SK-N-SH (cell line): ENCODE data around the gene RHOG. TPM values are rescaled to one million over a fixed set of nuclear protein-coding genes. Genes with fewer than 3 reads are reported as not detected.
"Not testable (repeated sequence)": the region's sequence is repeated elsewhere in the genome, so short reads cannot be mapped to it uniquely, and the experiment has no call there.

Source experiments
- CTCF ChIA-PET: fragments of 300-600, 350-600 bp; formaldehyde crosslinking; extraction: SDS; loops from one replicate; lab custom pipeline; 2021; lab: Yijun Ruan, JAX
- POLR2A ChIA-PET: fragments of 350-600 bp; sonication (Branson Sonifier 250); formaldehyde crosslinking; extraction: SDS; loops from one replicate; lab custom pipeline; 2020; ENCODE audit warnings: antibody characterized with exemption, inconsistent platforms; lab: Yijun Ruan, JAX
- DNase-seq: peaks from one replicate; pipeline ENCODE4 v3.0.0; 2012
- H2AFZ ChIP-seq: fragments of 200-600 bp; sonication (generic); 2 replicates; pipeline ENCODE4 v1.8.1; 2016; ENCODE audit warnings: antibody characterized with exemption, mild to moderate bottlenecking, low read depth
- H3F3A ChIP-seq: fragments of 200-600 bp; sonication (generic); replicated peaks from 2 replicates; pipeline ENCODE3; 2016; ENCODE audit warnings: antibody characterized with exemption, mild to moderate bottlenecking; ENCODE audit not compliant: insufficient read depth
- H3K27ac ChIP-seq, 2 experiments: fragments of 200-500 bp in 1 of 2; fragments of 200-600 bp in 1 of 2; sonication (Bioruptor generic) in 1 of 2; sonication (generic), shearing (Covaris generic) in 1 of 2; 2 replicates each; pipeline versions ENCODE4 v1.5.1 to v1.6.1; 2014 to 2016; ENCODE audit warnings: low read depth in 2 of 2, inconsistent platforms in 1 of 2, low read length in 1 of 2, mild to moderate bottlenecking in 1 of 2, mixed read lengths in 1 of 2
- H3K27me3 ChIP-seq: fragments of 200-600 bp; sonication (generic), shearing (Covaris generic); 2 replicates; pipeline ENCODE4 v1.6.1; 2016; ENCODE audit warnings: mixed run types; ENCODE audit not compliant: insufficient read depth
- H3K36me3 ChIP-seq, 2 experiments: fragments of 200-500 bp in 1 of 2; fragments of 200-600 bp in 1 of 2; sonication (Bioruptor generic) in 1 of 2; sonication (generic) in 1 of 2; replicated peaks in 1 of 2; 2 replicates each; pipeline versions ENCODE3 to v1.5.1; 2014 to 2016; ENCODE audit warnings: low read length in 1 of 2, mild to moderate bottlenecking in 1 of 2; ENCODE audit not compliant: insufficient read depth in 2 of 2, control insufficient read depth in 1 of 2
- H3K4me1 ChIP-seq, 2 experiments: fragments of 200-500 bp in 1 of 2; fragments of 200-600 bp in 1 of 2; sonication (Bioruptor generic) in 1 of 2; sonication (generic), shearing (Covaris generic) in 1 of 2; 2 replicates each; pipeline versions ENCODE4 v1.5.1 to v1.6.1; 2014 to 2016; ENCODE audit warnings: low read depth in 1 of 2, low read length in 1 of 2, mixed run types in 1 of 2; ENCODE audit not compliant: insufficient read depth in 2 of 2, control insufficient read depth in 1 of 2
- H3K4me2 ChIP-seq: fragments of 200-600 bp; sonication (generic), shearing (Covaris generic); 2 replicates; pipeline ENCODE4 v1.6.1; 2017; ENCODE audit warnings: mixed run types
- H3K4me3 ChIP-seq, 2 experiments: fragments of 200-500 bp in 1 of 2; fragments of 200-600 bp in 1 of 2; sonication (Bioruptor generic) in 1 of 2; sonication (generic), shearing (Covaris generic) in 1 of 2; 2 replicates each; pipeline versions ENCODE4 v1.5.1 to v1.8.1; 2014 to 2016; ENCODE audit warnings: low read depth in 2 of 2, inconsistent platforms in 1 of 2, low read length in 1 of 2, mild to moderate bottlenecking in 1 of 2, mixed read lengths in 1 of 2, moderate library complexity in 1 of 2
- H3K79me2 ChIP-seq: fragments of 200-600 bp; sonication (generic); 2 replicates; pipeline ENCODE4 v1.8.1; 2017; ENCODE audit warnings: mild to moderate bottlenecking; ENCODE audit not compliant: insufficient read depth
- H3K9ac ChIP-seq: fragments of 200-600 bp; sonication (generic); 2 replicates; pipeline ENCODE4 v1.6.1; 2017; ENCODE audit warnings: mixed run types
- H3K9me2 ChIP-seq: fragments of 200-600 bp; sonication (generic); 2 replicates; pipeline ENCODE4 v1.6.1; 2017; ENCODE audit warnings: mixed run types
- H3K9me3 ChIP-seq: fragments of 200-600 bp; sonication (generic); 2 replicates; pipeline ENCODE4 v1.6.1; 2017; ENCODE audit warnings: mixed run types, mild to moderate bottlenecking, moderate library complexity
- H4K20me1 ChIP-seq: fragments of 200-600 bp; sonication (generic); 2 replicates; pipeline ENCODE4 v1.6.1; 2017; ENCODE audit warnings: mild to moderate bottlenecking, mixed run types; ENCODE audit not compliant: insufficient read depth
- CHD2 ChIP-seq: fragments of 150-350 bp; IDR thresholded peaks from 2 replicates; pipeline ENCODE4 v1.6.1; 2018; ENCODE audit warnings: low read length; ENCODE audit not compliant: partially characterized antibody
- CTCF ChIP-seq: fragments of 200-600 bp; sonication (generic); IDR thresholded peaks from 2 replicates; pipeline ENCODE4 v1.6.1; 2017; ENCODE audit warnings: antibody characterized with exemption, mild to moderate bottlenecking, moderate library complexity
- GABPA ChIP-seq: IDR thresholded peaks from 2 replicates; pipeline ENCODE4 v1.4.0; 2012; ENCODE audit warnings: low read depth, mild to moderate bottlenecking
- IRF3 ChIP-seq: fragments of 150-350 bp; IDR thresholded peaks from 2 replicates; pipeline ENCODE4 v1.6.1; 2016; ENCODE audit warnings: mild to moderate bottlenecking, low read depth, low read length
- NFIC ChIP-seq: IDR thresholded peaks from 2 replicates; pipeline ENCODE4 v1.4.0; 2012; ENCODE audit warnings: borderline replicate concordance
- RFX5 ChIP-seq: IDR thresholded peaks from 2 replicates; pipeline ENCODE4 v1.6.1; 2012; ENCODE audit warnings: mild to moderate bottlenecking, improper control_type of control experiment, low read length
- SMC3 ChIP-seq: IDR thresholded peaks from 2 replicates; pipeline ENCODE4 v1.6.1; 2012; ENCODE audit warnings: low read depth, low read length, improper control_type of control experiment
- TAF1 ChIP-seq: IDR thresholded peaks from 2 replicates; pipeline ENCODE4 v1.6.1; 2012; ENCODE audit warnings: low read depth, mild to moderate bottlenecking, low read length, moderate library complexity, borderline replicate concordance
- ZBTB33 ChIP-seq: IDR thresholded peaks from 2 replicates; pipeline ENCODE4 v1.4.0; 2012; ENCODE audit warnings: low read depth, borderline replicate concordance
- WGBS: methylation state at CpG from one replicate; pipeline ENCODE4 v1.1.6; 2017; ENCODE audit warnings: low lambda C conversion rate; 5-methylcytosine and 5-hydroxymethylcytosine counted together
- polyA plus RNA-seq, 3 experiments: library from polyadenylated mRNA; depleted of rRNA; stranded (reverse); fragments of >200 nt; gene quantifications; 2 replicates each; pipeline ENCODE4 v1.2.3, GENCODE V29; 2012
- TF ChIP-seq, protein P1 (sequence below): IDR thresholded peaks from 2 replicates; pipeline ENCODE4; 2012
- TF ChIP-seq, protein P2 (sequence below): IDR thresholded peaks from 2 replicates; pipeline ENCODE4 v1.4.0; 2012; ENCODE audit warnings: low read depth
- TF ChIP-seq, protein P3 (sequence below): IDR thresholded peaks from 2 replicates; pipeline ENCODE4 v1.4.0; 2012; ENCODE audit warnings: low read depth, borderline replicate concordance

RHOG gene
- polyA plus RNA-seq, 1 of the 3 experiments (the other 2 are of a cell fraction): 73.7 TPM

DNA sequence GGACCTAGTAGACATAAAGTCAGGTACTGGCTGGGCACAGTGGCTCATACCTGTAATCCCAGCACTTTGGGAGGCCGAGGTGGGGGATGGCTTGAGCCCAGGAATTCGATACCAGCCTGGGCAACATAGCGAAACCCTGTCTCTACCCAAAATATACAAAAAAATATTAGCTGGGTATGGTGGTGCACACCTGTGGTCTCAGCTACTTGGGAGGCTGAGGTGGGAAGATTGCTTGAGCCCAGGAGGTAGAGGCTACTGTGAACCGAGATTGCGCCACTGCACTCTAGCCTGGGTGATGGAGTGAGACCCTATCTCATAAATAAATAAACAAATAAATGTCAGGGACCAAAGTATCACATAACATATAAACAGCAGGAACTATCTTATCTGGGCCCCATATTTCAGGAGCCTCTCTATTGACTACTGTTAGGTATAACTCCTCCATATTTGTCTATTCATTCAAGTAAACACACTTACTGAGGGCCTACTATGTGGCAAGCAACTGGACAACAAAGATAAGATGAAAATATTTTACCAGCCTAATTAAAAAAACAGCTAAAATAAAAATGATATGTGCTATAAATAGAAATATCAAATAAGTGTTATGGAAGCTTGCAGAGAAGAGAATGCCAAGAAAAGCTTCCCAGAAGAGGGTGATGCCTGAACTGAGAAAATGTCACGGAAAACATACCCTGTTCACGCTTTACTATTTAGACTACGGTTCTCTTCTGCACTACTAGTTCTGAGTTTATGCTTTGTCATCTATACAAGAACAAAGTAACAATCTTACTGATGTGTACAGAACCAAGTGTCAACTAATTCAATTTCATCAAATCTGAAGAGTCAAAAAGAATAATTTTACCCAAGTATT, 45.4 kb downstream of the RHOG start (continued):
- TF ChIP-seq CTCF: no peak

- H3F3A ChIP-seq, H2AFZ ChIP-seq, POLR2A ChIA-PET, H3K4me3 ChIP-seq, H3K9me3 ChIP-seq, H3K27me3 ChIP-seq, H3K4me2 ChIP-seq, DNase-seq, H3K9me2 ChIP-seq, H3K9ac ChIP-seq, H3K27ac ChIP-seq, H3K4me1 ChIP-seq: not testable (repeated sequence)
- peaks cover 85% of the 10 kb centered on the region for H3K79me2 ChIP-seq
- peaks cover 0 to 24% of the 10 kb centered on the region in 2 experiments for H3K36me3 ChIP-seq
- CTCF ChIA-PET: interaction anchor here (1.1 kb wide), 1 partner anchor 13 kb away, joined by 3 read pairs; no protein-coding TSS in a partner anchor
- peaks cover 36% of the 10 kb centered on the region for H4K20me1 ChIP-seq
- 95% methylated on average over 10 of the region's 10 CpGs for WGBS
Observed at GRCh38 chr11:3794387-3794786, 46.4 kb downstream of the RHOG start.

- CTCF ChIA-PET: interaction anchor here (1.0 kb wide), 1 partner anchor 286 kb away, joined by 4 read pairs; no protein-coding TSS in a partner anchor
- POLR2A ChIA-PET: no interaction called here
- Histone ChIP-seq H3F3A (peaks cover 5% of the 10 kb centered on the region), H3K4me1 (peaks cover 0 to 9% of the 10 kb centered on the region in 2 experiments; a peak in 2 of 4 replicates), H3K9me3 (no peaks in the 10 kb centered on the region), H3K9ac (no peak overlapping the region), H3K36me3 (peaks cover 0 to 14% of the 10 kb centered on the region in 2 experiments), H2AFZ (no peak overlapping the region), H3K79me2 (peaks cover 100% of the 10 kb centered on the region), H3K4me3 (no peak overlapping the region), H3K4me2 (peak overlapping the region; percentile 27), H3K27me3 (no peaks in the 10 kb centered on the region), H3K27ac (peak overlapping the region; percentile 18 to 45; a peak in 2 of 4 replicates), H4K20me1 (peaks cover 71% of the 10 kb centered on the region), H3K9me2 (no peaks in the 10 kb centered on the region)
- 79% methylated on average over 8 of the region's 8 CpGs for WGBS
- DNase-seq: no peak
- TF ChIP-seq, protein P1, sequence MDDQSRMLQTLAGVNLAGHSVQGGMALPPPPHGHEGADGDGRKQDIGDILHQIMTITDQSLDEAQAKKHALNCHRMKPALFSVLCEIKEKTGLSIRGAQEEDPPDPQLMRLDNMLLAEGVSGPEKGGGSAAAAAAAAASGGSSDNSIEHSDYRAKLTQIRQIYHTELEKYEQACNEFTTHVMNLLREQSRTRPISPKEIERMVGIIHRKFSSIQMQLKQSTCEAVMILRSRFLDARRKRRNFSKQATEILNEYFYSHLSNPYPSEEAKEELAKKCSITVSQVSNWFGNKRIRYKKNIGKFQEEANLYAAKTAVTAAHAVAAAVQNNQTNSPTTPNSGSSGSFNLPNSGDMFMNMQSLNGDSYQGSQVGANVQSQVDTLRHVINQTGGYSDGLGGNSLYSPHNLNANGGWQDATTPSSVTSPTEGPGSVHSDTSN: no peak
- TF ChIP-seq GABPA: no peak
- TF ChIP-seq ZBTB33: no peak
- TF ChIP-seq NFIC: no peak
- TF ChIP-seq CHD2: no peak
- no peak for TF ChIP-seq RFX5
- TF ChIP-seq SMC3: no peak
- no peak for TF ChIP-seq IRF3
- no peak for TF ChIP-seq TAF1
- TF ChIP-seq, protein P2, sequence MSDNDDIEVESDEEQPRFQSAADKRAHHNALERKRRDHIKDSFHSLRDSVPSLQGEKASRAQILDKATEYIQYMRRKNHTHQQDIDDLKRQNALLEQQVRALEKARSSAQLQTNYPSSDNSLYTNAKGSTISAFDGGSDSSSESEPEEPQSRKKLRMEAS: no peak
- TF ChIP-seq, protein P3, sequence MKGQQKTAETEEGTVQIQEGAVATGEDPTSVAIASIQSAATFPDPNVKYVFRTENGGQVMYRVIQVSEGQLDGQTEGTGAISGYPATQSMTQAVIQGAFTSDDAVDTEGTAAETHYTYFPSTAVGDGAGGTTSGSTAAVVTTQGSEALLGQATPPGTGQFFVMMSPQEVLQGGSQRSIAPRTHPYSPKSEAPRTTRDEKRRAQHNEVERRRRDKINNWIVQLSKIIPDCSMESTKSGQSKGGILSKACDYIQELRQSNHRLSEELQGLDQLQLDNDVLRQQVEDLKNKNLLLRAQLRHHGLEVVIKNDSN: no peak
Observed at GRCh38 chr11:3786781-3787428, 53.9 kb downstream of the RHOG start.
